ENCODE data around the gene LTO1. TPM values are rescaled to one million over a fixed set of nuclear protein-coding genes. Genes with fewer than 3 reads are reported as not detected.

LTO1 gene
- total RNA-seq, 6 experiments from 2014 or later: 23.2 to 28.5 (median 25.6) TPM

DNA sequence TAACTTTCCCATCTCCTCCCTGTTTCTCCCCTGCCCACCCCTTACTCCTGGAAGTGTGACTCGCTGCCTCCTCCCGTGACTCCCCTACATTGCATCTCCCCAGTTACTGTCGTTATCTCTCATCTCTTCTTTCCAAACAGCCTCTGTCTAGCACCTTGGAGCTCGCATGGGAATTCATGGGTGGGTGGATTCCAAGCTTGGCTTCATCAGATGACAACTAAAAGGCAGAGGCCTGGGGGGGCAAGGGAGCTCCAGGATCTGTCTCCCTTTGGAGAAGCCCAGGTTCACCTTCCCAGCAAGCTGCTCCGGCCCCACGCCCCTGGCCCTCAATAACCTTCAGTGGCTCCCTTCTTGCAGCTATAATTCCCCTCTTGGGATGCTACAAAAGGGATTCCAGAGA is 41.1 kb downstream of the LTO1 start:
- Mint-ChIP-seq H3K4me1 (ENCODE audit: low read depth) (peaks cover 17% of the 10 kb centered on the region), H3K27ac (no peak overlapping the region), H3K27me3 (ENCODE audit: insufficient read depth) (peaks cover 2% of the 10 kb centered on the region; the same call in 1 of the 2 replicates), H3K9me3 (peaks cover 10% of the 10 kb centered on the region), H3K36me3 (ENCODE audit: low read depth) (peaks cover 10% of the 10 kb centered on the region), H3K4me3 (no peak overlapping the region)
- no peak for TF ChIP-seq CTCF (IDR thresholded peaks at IDR 0.05)
- DNase-seq: no peak

DNA sequence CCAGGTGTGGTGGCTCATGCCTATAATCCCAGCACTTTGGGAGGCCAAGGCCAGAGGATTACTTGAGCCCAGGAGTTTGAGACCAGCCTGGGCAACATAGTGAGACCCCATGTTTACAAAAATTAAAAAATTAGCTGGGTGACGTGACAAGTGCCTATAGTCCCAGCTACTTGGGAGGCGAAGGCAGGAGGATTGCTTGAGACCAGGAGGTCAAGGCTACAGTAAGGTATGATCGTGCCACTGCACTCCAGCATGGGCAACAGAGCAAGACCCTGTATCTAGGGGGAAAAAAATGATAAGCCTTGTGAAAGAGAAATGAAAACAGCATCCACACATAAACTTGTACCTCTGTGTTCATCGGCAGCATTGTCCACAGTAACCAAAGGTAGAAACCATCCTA is 42.3 kb downstream of the LTO1 start:
- Mint-ChIP-seq H3K9me3 (peaks cover 15% of the 10 kb centered on the region), H3K27ac (no peak overlapping the region), H3K36me3 (ENCODE audit: low read depth) (peaks cover 13% of the 10 kb centered on the region), H3K4me1 (ENCODE audit: low read depth) (peaks cover 12% of the 10 kb centered on the region), H3K27me3 (ENCODE audit: insufficient read depth) (peaks cover 2% of the 10 kb centered on the region; the same call in 1 of the 2 replicates), H3K4me3 (no peak overlapping the region)
- TF ChIP-seq CTCF (IDR thresholded peaks at IDR 0.05): no peak
- no peak for DNase-seq

DNA sequence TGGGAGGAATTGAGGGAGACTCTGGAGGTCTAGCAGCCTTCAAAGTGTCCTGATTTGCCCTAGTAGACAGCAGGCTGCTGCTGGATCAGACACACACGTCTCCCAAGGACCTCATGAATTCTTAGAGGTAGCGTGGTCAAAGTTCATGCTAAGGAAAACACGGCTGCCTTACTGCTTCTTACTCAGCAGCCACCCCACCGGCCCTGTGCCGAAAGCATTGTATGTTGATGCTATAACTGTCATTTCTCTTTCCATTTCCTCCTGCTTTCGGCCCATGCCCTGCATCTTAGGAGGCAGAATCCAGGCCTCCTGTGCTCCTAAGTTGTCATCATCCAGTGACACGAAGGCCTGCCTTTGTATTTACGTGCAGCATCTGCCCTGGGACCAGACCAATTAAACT is 44.7 kb downstream of the LTO1 start:
- Mint-ChIP-seq H3K27ac (no peak overlapping the region), H3K4me3 (no peak overlapping the region), H3K36me3 (ENCODE audit: low read depth) (peaks cover 13% of the 10 kb centered on the region), H3K9me3 (peaks cover 21% of the 10 kb centered on the region), H3K27me3 (ENCODE audit: insufficient read depth) (peaks cover 2% of the 10 kb centered on the region), H3K4me1 (ENCODE audit: low read depth) (peaks cover 2% of the 10 kb centered on the region)
- DNase-seq: no peak
- no peak for TF ChIP-seq CTCF (IDR thresholded peaks at IDR 0.05)

DNA sequence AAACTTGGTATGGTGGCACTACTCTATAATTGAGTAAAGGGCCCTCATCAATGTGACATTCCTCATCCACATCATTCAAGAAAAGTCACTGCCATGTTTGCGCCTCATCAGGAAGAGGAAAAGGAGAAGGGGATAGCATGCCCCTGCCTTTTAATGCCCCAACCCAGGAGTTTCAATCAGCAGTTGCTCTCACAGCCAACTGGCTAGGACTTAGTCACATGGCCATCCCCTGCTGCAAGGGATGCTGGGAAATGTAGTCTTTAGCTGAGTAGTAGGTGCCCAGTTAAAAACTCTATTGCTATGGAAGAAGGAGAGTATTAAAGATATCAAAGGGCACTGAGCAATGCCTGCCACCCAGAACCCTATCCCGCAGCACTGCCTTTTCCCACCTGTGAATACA is 45.1 kb downstream of the LTO1 start:
- TF ChIP-seq CTCF (IDR thresholded peaks at IDR 0.05): no peak
- H3K4me1 Mint-ChIP-seq (ENCODE audit: low read depth): no peaks in the 10 kb centered on the region; the same call in 1 of the 2 replicates
- peak; percentile 24 for DNase-seq
- no peak overlapping the region for H3K27ac Mint-ChIP-seq
- H3K27me3 Mint-ChIP-seq (ENCODE audit: insufficient read depth): peaks cover 2% of the 10 kb centered on the region
- H3K9me3 Mint-ChIP-seq: peaks cover 21% of the 10 kb centered on the region
- H3K36me3 Mint-ChIP-seq (ENCODE audit: low read depth): peaks cover 13% of the 10 kb centered on the region
- no peak overlapping the region for H3K4me3 Mint-ChIP-seq

DNA sequence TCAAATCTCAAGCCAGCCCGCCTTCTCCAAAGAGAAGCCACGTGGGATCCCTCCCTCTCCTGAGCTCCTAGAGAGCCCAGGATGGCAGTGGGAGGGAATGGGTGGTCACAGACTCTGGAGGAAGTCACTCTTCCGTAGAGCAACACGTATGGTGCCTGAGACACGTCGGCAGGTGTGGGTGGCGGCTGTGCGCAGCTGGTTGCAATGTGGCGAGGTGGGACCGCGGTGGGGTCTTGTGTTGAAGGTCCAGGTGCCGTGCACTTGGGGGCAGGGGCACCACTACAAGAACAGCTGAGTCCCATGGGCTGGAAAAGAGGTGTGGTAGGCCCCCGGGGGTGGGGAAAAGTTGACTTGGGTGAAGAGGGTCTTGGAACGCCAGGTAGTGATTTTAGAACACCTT is 47.6 kb downstream of the LTO1 start:
- TF ChIP-seq CTCF (IDR thresholded peaks at IDR 0.05): no peak
- no peaks in the 10 kb centered on the region for H3K4me1 Mint-ChIP-seq (ENCODE audit: low read depth)
- H3K36me3 Mint-ChIP-seq (ENCODE audit: low read depth): peaks cover 13% of the 10 kb centered on the region
- DNase-seq: no peak
- no peak overlapping the region for H3K27ac Mint-ChIP-seq
- H3K4me3 Mint-ChIP-seq: no peak overlapping the region
- H3K9me3 Mint-ChIP-seq: peaks cover 21% of the 10 kb centered on the region
- no peaks in the 10 kb centered on the region; the same call in none of the 2 replicates for H3K27me3 Mint-ChIP-seq (ENCODE audit: insufficient read depth)

DNA sequence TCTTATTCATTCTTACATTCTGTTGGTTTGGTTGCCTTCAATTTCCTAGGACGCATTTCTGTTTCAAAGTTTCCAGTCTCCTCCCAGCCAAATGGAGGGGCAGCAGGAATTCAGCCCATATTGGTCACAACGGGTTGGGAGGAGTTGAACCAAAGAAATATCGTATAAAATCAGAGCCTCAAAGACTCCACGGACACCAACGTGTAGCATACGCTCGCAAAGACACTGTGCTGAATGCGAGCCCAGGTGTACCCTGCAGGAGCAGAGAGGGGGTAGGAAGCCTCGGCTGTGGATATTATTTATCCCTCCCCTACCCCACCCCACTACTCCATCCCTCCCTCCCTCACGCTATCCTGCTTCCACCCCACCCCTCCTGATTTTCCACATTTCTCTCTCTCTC is 49.7 kb downstream of the LTO1 start:
- Mint-ChIP-seq H3K27ac (no peak overlapping the region), H3K27me3 (ENCODE audit: insufficient read depth) (peaks cover 4% of the 10 kb centered on the region), H3K9me3 (peaks cover 21% of the 10 kb centered on the region), H3K4me3 (no peak overlapping the region), H3K4me1 (ENCODE audit: low read depth) (no peaks in the 10 kb centered on the region), H3K36me3 (ENCODE audit: low read depth) (peaks cover 13% of the 10 kb centered on the region)
- no peak for DNase-seq
- no peak for TF ChIP-seq CTCF (IDR thresholded peaks at IDR 0.05)
